Midbrain (tissue), 1 donor: ENCODE data around the gene PAWR.
"Not testable (repeated sequence)": the region's sequence is repeated elsewhere in the genome, so short reads cannot be mapped to it uniquely, and the experiment has no call there.

Experiments
- DNase-seq: peaks from one replicate; lab custom pipeline; 2025; lab: John Stamatoyannopoulos, UW

The PAWR gene

DNA sequence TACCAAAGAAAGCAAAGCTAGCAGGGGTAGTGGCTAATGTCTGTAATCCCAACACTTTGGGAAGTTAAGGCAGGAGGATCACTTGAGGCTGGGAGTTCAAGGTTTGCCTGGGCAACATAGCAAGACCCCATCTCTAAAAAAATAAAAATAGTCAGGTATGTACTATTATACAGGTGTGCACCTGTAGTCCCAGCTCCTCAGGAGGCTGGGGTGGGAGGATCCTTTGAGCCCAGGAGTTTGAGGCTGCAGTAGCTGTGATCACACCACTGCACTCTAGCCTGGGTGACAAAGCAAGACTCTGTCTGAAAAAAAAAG, 142.2 kb downstream of the PAWR start:
- no peak for DNase-seq

- DNase-seq: peak; percentile 43
Measured at GRCh38 chr12:79547735-79548609, 142.8 kb downstream of the PAWR start.

DNA sequence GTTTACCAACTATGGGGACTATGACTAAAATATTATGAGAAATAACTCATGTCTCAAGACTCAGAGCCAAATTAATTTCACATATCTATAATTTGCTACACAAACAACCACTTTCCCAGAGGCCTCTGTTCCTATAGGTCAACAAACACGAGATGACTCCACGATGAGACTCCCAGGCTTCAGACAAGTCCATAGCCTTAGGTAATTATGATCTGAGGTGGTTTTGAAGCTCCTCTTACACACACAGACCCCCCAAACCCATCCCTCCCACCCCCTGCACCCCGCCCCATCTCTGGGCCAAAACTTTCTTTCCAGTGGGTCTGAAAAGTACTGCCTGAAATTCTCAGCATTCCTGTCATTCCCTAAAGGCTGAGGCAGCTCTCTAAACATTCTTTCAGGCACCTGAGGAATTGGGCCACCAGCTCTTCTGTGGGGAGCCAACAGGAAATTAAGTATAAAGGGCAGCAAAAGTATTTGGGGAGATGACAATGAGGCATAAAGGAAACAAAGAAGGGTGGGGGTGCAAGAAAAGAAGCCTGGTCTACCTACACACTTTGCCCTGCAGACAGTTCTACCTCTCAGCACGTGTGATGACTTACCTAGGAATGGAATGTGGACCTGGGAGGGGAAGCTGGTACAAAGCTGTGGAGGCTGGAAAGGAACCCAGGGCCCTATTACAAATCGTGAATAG, 143.6 kb downstream of the PAWR start:
- no peak for DNase-seq

DNA sequence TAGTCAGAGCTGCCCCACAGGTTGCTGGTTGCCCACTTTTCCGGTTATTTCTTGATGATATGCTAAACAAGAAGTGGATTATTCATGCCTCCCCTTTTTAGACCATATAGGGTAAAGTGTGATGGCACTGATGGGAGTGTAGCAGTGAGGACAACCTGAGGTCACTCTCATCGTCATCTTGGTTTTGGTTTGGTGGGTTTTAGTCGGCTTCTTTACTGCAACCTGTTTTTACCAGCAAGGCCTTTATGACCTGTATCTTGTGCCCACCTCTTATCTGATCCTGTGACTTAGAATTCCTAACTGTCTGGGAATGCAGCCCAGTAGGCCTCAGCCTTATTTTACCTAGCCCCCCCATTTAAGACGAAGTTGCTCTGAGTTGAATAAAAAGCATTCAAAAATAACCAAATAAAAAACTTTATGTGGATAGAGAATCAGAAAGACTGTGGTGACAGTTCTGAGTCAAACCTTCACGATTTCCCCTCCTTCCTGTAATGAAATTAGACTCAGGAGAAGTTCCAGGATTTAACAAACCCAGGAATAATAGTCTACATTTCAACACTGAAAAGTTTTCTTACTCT, 144.2 kb downstream of the PAWR start:
- DNase-seq: no peak

- not testable (repeated sequence) for DNase-seq
Measured at GRCh38 chr12:79544439-79544838, 146.3 kb downstream of the PAWR start.

- no peak for DNase-seq
Measured at GRCh38 chr12:79537675-79538074, 153.1 kb downstream of the PAWR start.

- DNase-seq: no peak
Measured at GRCh38 chr12:79535751-79536150, 155.0 kb downstream of the PAWR start.
